ENCODE results near the gene HTR2C.

DNA sequence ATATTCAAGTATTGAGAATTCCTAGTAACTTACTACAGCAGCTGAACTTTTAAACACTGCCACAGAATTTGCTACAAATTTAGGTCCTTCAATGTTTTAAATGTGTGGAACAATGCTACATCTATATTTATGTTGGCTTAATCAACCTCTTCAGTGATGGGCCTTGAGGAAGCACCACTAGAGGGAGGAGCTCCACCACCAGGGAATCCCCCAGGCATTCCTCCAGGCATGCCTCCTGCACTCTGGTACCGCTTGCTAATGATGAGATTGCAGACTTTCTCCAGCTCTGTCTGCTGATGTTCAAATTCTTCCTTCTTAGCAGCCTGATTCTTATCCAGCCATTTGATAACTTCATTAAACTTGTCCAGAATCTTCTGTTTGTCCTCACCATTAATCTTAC, 190.8 kb downstream of the HTR2C start:
- TF ChIP-seq, protein P1, sequence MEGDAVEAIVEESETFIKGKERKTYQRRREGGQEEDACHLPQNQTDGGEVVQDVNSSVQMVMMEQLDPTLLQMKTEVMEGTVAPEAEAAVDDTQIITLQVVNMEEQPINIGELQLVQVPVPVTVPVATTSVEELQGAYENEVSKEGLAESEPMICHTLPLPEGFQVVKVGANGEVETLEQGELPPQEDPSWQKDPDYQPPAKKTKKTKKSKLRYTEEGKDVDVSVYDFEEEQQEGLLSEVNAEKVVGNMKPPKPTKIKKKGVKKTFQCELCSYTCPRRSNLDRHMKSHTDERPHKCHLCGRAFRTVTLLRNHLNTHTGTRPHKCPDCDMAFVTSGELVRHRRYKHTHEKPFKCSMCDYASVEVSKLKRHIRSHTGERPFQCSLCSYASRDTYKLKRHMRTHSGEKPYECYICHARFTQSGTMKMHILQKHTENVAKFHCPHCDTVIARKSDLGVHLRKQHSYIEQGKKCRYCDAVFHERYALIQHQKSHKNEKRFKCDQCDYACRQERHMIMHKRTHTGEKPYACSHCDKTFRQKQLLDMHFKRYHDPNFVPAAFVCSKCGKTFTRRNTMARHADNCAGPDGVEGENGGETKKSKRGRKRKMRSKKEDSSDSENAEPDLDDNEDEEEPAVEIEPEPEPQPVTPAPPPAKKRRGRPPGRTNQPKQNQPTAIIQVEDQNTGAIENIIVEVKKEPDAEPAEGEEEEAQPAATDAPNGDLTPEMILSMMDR (IDR thresholded peaks at IDR 0.05; ENCODE audit: insufficient read depth, low read depth, low read length), result no peak
- no peak for TF ChIP-seq EZH2 (IDR thresholded peaks at IDR 0.05; ENCODE audit: insufficient read depth, low read length)

Data from astrocyte (in vitro differentiated cells and primary cell).